ENCODE measurements around the gene F10. TPM values are rescaled to one million over a fixed set of nuclear protein-coding genes. Genes with fewer than 3 reads are reported as not detected.

F10 gene
- polyA plus RNA-seq, 1 of the 3 experiments (the other 2 are of a cell fraction): 12.5 TPM

- CTCF ChIA-PET: no interaction called here
- POLR2A ChIA-PET: no interaction called here
- TF ChIP-seq YY1 (IDR thresholded peaks at IDR 0.05; ENCODE audit: low read depth): no peak
- TF ChIP-seq RAD21 (IDR thresholded peaks at IDR 0.05; ENCODE audit: low read length): no peak
- TF ChIP-seq IRF3 (IDR thresholded peaks at IDR 0.05; ENCODE audit: low read depth, low read length): no peak
- no peak for TF ChIP-seq USF1 (IDR thresholded peaks at IDR 0.05; ENCODE audit: borderline replicate concordance, low read depth)
- no peak for TF ChIP-seq SIN3A (IDR thresholded peaks at IDR 0.05; ENCODE audit: borderline replicate concordance, low read depth, low read length)
- no peak for TF ChIP-seq EZH2phosphoT487 (IDR thresholded peaks at IDR 0.05; ENCODE audit: borderline replicate concordance, low read depth)
- no peak for TF ChIP-seq POLR2AphosphoS5 (IDR thresholded peaks at IDR 0.05; ENCODE audit: low read depth, low read length)
- TF ChIP-seq FOXJ3 (CRISPR knock-in tag; IDR thresholded peaks at IDR 0.05): no peak
- TF ChIP-seq GABPA (IDR thresholded peaks at IDR 0.05; ENCODE audit: low read depth): no peak
- no peak for TF ChIP-seq TAF1 (IDR thresholded peaks at IDR 0.05; ENCODE audit: borderline replicate concordance, low read depth, low read length)
- TF ChIP-seq EP300 (IDR thresholded peaks at IDR 0.05; ENCODE audit: borderline replicate concordance in 1 of 2, low read depth in 1 of 2, low read length in 1 of 2): no peak
- TF ChIP-seq, protein P1, sequence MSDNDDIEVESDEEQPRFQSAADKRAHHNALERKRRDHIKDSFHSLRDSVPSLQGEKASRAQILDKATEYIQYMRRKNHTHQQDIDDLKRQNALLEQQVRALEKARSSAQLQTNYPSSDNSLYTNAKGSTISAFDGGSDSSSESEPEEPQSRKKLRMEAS (IDR thresholded peaks at IDR 0.05; ENCODE audit: low read depth): no peak
- TF ChIP-seq, protein P2, sequence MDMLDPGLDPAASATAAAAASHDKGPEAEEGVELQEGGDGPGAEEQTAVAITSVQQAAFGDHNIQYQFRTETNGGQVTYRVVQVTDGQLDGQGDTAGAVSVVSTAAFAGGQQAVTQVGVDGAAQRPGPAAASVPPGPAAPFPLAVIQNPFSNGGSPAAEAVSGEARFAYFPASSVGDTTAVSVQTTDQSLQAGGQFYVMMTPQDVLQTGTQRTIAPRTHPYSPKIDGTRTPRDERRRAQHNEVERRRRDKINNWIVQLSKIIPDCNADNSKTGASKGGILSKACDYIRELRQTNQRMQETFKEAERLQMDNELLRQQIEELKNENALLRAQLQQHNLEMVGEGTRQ (IDR thresholded peaks at IDR 0.05; ENCODE audit: borderline replicate concordance, low read depth, low read length): no peak
- TF ChIP-seq REST (IDR thresholded peaks at IDR 0.05; ENCODE audit: low read depth, low read length): no peak
- Histone ChIP-seq H3K27ac (ENCODE audit: low read depth in 2 of 2, low read length in 1 of 2) (no peak overlapping the region), H3K9me2 (no peaks in the 10 kb centered on the region), H3K4me1 (ENCODE audit: control insufficient read depth in 1 of 2, insufficient read depth in 2 of 2, low read depth in 1 of 2, low read length in 1 of 2) (no peaks in the 10 kb centered on the region; a peak in 1 of 4 replicates), H3K27me3 (ENCODE audit: insufficient read depth) (no peaks in the 10 kb centered on the region), H3F3A (replicated peaks; ENCODE audit: insufficient read depth) (no peaks in the 10 kb centered on the region), H3K36me3 (replicated peaks in 1 of 2; ENCODE audit: control insufficient read depth in 1 of 2, insufficient read depth in 2 of 2, low read length in 1 of 2) (no peaks in the 10 kb centered on the region), H3K4me3 (ENCODE audit: low read depth in 2 of 2, low read length in 1 of 2) (no peak overlapping the region), H3K79me2 (ENCODE audit: insufficient read depth) (no peaks in the 10 kb centered on the region), H3K9ac (no peak overlapping the region), H2AFZ (ENCODE audit: low read depth) (no peak overlapping the region), H3K4me2 (no peak overlapping the region), H3K9me3 (no peaks in the 10 kb centered on the region), H4K20me1 (ENCODE audit: insufficient read depth) (no peaks in the 10 kb centered on the region)
- 87% methylated on average over 10 of the region's 12 CpGs for WGBS (ENCODE audit: low lambda C conversion rate)
- DNase-seq: no peak
These were observed 38.4 kb downstream of the F10 start for GRCh38 chr13:113160983-113161382.
